Neuronal stem cell (in vitro differentiated cells): ENCODE measurements around the gene CEP131.

Source experiments
- DNase-seq: peaks from one replicate; pipeline ENCODE4 v3.0.0-alpha.2; 2013; ENCODE audit warnings: low spot score
- H2AFZ ChIP-seq: one replicate; pipeline ENCODE4 v1.6.1; 2013; ENCODE audit warnings: mild to moderate bottlenecking, low read length, inconsistent platforms
- H2AK5ac ChIP-seq: 2 replicates; pipeline ENCODE4 v1.6.1; 2013; ENCODE audit warnings: low read depth, mild to moderate bottlenecking, inconsistent platforms, low read length, moderate library complexity, mixed read lengths
- H2BK120ac ChIP-seq: 2 replicates; pipeline ENCODE4 v1.6.1; 2013; ENCODE audit warnings: low read depth, mild to moderate bottlenecking, inconsistent platforms, low read length, moderate library complexity, mixed read lengths
- H2BK12ac ChIP-seq: one replicate; pipeline ENCODE4 v1.6.1; 2013; ENCODE audit warnings: low read length, inconsistent platforms
- H2BK15ac ChIP-seq: 2 replicates; pipeline ENCODE4 v1.6.1; 2013; ENCODE audit warnings: mild to moderate bottlenecking, low read length, inconsistent platforms, mixed read lengths
- H2BK5ac ChIP-seq: one replicate; pipeline ENCODE4 v1.6.1; 2013; ENCODE audit warnings: inconsistent platforms, mild to moderate bottlenecking, low read length, moderate library complexity
- H3K14ac ChIP-seq: one replicate; pipeline ENCODE4 v1.6.1; 2013; ENCODE audit warnings: low read length, inconsistent platforms
- H3K18ac ChIP-seq: 2 replicates; pipeline ENCODE4 v1.6.1; 2013; ENCODE audit warnings: low read length, inconsistent platforms
- H3K23ac ChIP-seq: 2 replicates; pipeline ENCODE4 v1.6.1; 2013; ENCODE audit warnings: low read depth, mild to moderate bottlenecking, mixed read lengths, low read length, inconsistent platforms; ENCODE audit not compliant: poor library complexity
- H3K27ac ChIP-seq: replicated peaks from 3 replicates; pipeline ENCODE4 v1.5.1; 2013; ENCODE audit warnings: low read length, inconsistent platforms
- H3K27me3 ChIP-seq, 3 experiments: 2 replicates each; pipeline ENCODE4 v1.6.1; 2013; ENCODE audit warnings: low read length in 3 of 3, mild to moderate bottlenecking in 2 of 3, inconsistent platforms in 1 of 3, low read depth in 1 of 3, mixed read lengths in 1 of 3, moderate library complexity in 1 of 3; ENCODE audit not compliant: control insufficient read depth in 3 of 3, insufficient read depth in 3 of 3
- H3K36me3 ChIP-seq, 2 donors: replicated peaks in 1 of 2; 2 replicates each; pipeline ENCODE4 v1.6.1; 2013; ENCODE audit warnings: low read length in 2 of 2; ENCODE audit not compliant: control insufficient read depth in 2 of 2, insufficient read depth in 2 of 2
- H3K4ac ChIP-seq: 2 replicates; pipeline ENCODE4 v1.6.1; 2013; ENCODE audit warnings: inconsistent platforms, mild to moderate bottlenecking, low read length, moderate library complexity
- H3K4me1 ChIP-seq, 2 donors: 1 replicate in 1 of 2; 2 replicates in 1 of 2; pipeline ENCODE4 v1.6.1; 2013; ENCODE audit warnings: low read length in 2 of 2, low read depth in 1 of 2; ENCODE audit not compliant: control insufficient read depth in 2 of 2, insufficient read depth in 1 of 2
- H3K4me2 ChIP-seq: one replicate; pipeline ENCODE4 v1.6.1; 2013; ENCODE audit warnings: mild to moderate bottlenecking, low read length, inconsistent platforms; ENCODE audit not compliant: insufficient read depth, poor library complexity, severe bottlenecking
- H3K4me3 ChIP-seq, 2 donors: 2 replicates each; pipeline ENCODE4 v1.5.1; 2013; ENCODE audit warnings: low read length in 2 of 2, mild to moderate bottlenecking in 2 of 2, inconsistent platforms in 1 of 2, moderate library complexity in 1 of 2
- H3K79me1 ChIP-seq: one replicate; pipeline ENCODE4 v1.6.1; 2013; ENCODE audit warnings: low read depth, mild to moderate bottlenecking, inconsistent platforms, low read length, moderate library complexity
- H3K9ac ChIP-seq: one replicate; pipeline ENCODE4 v1.6.1; 2013; ENCODE audit warnings: mild to moderate bottlenecking, low read depth, low read length, inconsistent platforms; ENCODE audit not compliant: poor library complexity
- H3K9me3 ChIP-seq, 2 donors: replicated peaks in 1 of 2; 2 replicates each; pipeline versions ENCODE3 to v1.6.1; 2013; ENCODE audit warnings: low read length in 2 of 2, mild to moderate bottlenecking in 2 of 2, inconsistent platforms in 1 of 2, low read depth in 1 of 2, mixed read lengths in 1 of 2, moderate library complexity in 1 of 2; ENCODE audit not compliant: control insufficient read depth in 2 of 2, insufficient read depth in 1 of 2
- H4K8ac ChIP-seq: one replicate; pipeline ENCODE4 v1.6.1; 2013; ENCODE audit warnings: low read depth, mild to moderate bottlenecking, inconsistent platforms, low read length, moderate library complexity
- H4K91ac ChIP-seq: one replicate; pipeline ENCODE4 v1.6.1; 2013; ENCODE audit warnings: low read length, low read depth, mild to moderate bottlenecking, inconsistent platforms; ENCODE audit not compliant: poor library complexity
- WGBS, 2 donors: extraction: QIAGEN DNeasy Blood & Tissue Kit; methylation state at CpG; one replicate each; pipeline ENCODE4 v1.1.7; 2013; ENCODE audit warnings: missing lambda C conversion rate in 2 of 2, mixed read lengths in 1 of 2; ENCODE audit not compliant: insufficient read length in 2 of 2, insufficient replicate concordance in 1 of 2; ENCODE audit errors: extremely low coverage in 2 of 2; 5-methylcytosine and 5-hydroxymethylcytosine counted together

CEP131 gene

GRCh38 chr17:81191116-81191515 is 31.6 kb downstream of the CEP131 start:
- H2BK15ac ChIP-seq: no peak overlapping the region
- H3K27ac ChIP-seq: no peak overlapping the region
- no peak overlapping the region for H3K23ac ChIP-seq
- no peak overlapping the region for H4K91ac ChIP-seq
- no peak overlapping the region for H2AFZ ChIP-seq
- H3K36me3 ChIP-seq: peaks cover 34 to 71% of the 10 kb centered on the region in 2 donors
- no peaks in the 10 kb centered on the region for H3K4me1 ChIP-seq
- H3K4me2 ChIP-seq: no peak overlapping the region
- peak overlapping the region; percentile 39 for H2BK5ac ChIP-seq
- H4K8ac ChIP-seq: no peak overlapping the region
- no peak overlapping the region for H3K9ac ChIP-seq
- H3K27me3 ChIP-seq: no peaks in the 10 kb centered on the region
- peak overlapping the region in 1 of 2 donors; percentile 33 for H3K4me3 ChIP-seq
- DNase-seq: no peak
- no peak overlapping the region for H2BK120ac ChIP-seq
- H3K79me1 ChIP-seq: peaks cover 2% of the 10 kb centered on the region
- no peak overlapping the region for H3K14ac ChIP-seq
- no peak overlapping the region for H2BK12ac ChIP-seq
- H2AK5ac ChIP-seq: no peak overlapping the region
- H3K18ac ChIP-seq: no peak overlapping the region
- no CpG with 5 or more reads among the region's 20 CpGs for WGBS, 2 donors
- no peak overlapping the region for H3K4ac ChIP-seq
- H3K9me3 ChIP-seq: no peaks in the 10 kb centered on the region

GRCh38 chr17:81190591-81190990 is 32.2 kb downstream of the CEP131 start:
- Histone ChIP-seq H2BK15ac (no peak overlapping the region), H3K9me3 (no peaks in the 10 kb centered on the region), H2BK12ac (no peak overlapping the region), H3K4me3 (peak overlapping the region in 1 of 2 donors; percentile 33), H3K27me3 (no peaks in the 10 kb centered on the region), H3K4me2 (no peak overlapping the region), H3K27ac (no peak overlapping the region), H3K14ac (no peak overlapping the region), H3K18ac (no peak overlapping the region), H3K23ac (no peak overlapping the region), H2AFZ (no peak overlapping the region), H4K91ac (no peak overlapping the region), H3K36me3 (peaks cover 30 to 66% of the 10 kb centered on the region in 2 donors), H4K8ac (no peak overlapping the region), H3K4me1 (no peaks in the 10 kb centered on the region), H3K9ac (no peak overlapping the region), H2BK120ac (no peak overlapping the region), H2BK5ac (peak overlapping the region; percentile 39), H3K4ac (peak overlapping the region; percentile 23), H3K79me1 (peaks cover 2% of the 10 kb centered on the region), H2AK5ac (no peak overlapping the region)
- no peak for DNase-seq
- no CpG with 5 or more reads among the region's 28 CpGs for WGBS, 2 donors

GRCh38 chr17:81189670-81190530 is 32.9 kb downstream of the CEP131 start:
- Histone ChIP-seq H3K36me3 (peaks cover 24 to 59% of the 10 kb centered on the region in 2 donors), H3K79me1 (peaks cover under 1% of the 10 kb centered on the region), H4K8ac (no peak overlapping the region), H3K27ac (no peak overlapping the region), H3K9ac (peak overlapping the region; percentile 12), H3K18ac (no peak overlapping the region), H2BK12ac (no peak overlapping the region), H2AK5ac (peak overlapping the region; percentile 43), H2BK120ac (peak overlapping the region; percentile 31), H3K27me3 (no peaks in the 10 kb centered on the region), H3K23ac (peak overlapping the region; percentile 43), H3K4ac (no peak overlapping the region), H3K4me2 (no peak overlapping the region), H3K9me3 (no peaks in the 10 kb centered on the region), H3K4me1 (no peaks in the 10 kb centered on the region), H4K91ac (no peak overlapping the region), H2BK5ac (no peak overlapping the region), H2BK15ac (no peak overlapping the region), H3K4me3 (no peak overlapping the region), H2AFZ (no peak overlapping the region), H3K14ac (no peak overlapping the region)
- no peak for DNase-seq
- WGBS, 2 donors: no CpG with 5 or more reads among the region's 27 CpGs

- H3K36me3 ChIP-seq: peaks cover 20 to 50% of the 10 kb centered on the region in 2 donors
- no peak overlapping the region for H3K18ac ChIP-seq
- no CpG with 5 or more reads among the region's 7 CpGs for WGBS, 2 donors
- DNase-seq: no peak
- no peak overlapping the region for H3K23ac ChIP-seq
- H3K14ac ChIP-seq: no peak overlapping the region
- H2BK5ac ChIP-seq: no peak overlapping the region
- H3K4me1 ChIP-seq: peaks cover 0 to 3% of the 10 kb centered on the region in 2 donors
- H4K8ac ChIP-seq: no peak overlapping the region
- no peak overlapping the region for H3K4me2 ChIP-seq
- no peak overlapping the region for H2AK5ac ChIP-seq
- no peaks in the 10 kb centered on the region for H3K79me1 ChIP-seq
- H4K91ac ChIP-seq: no peak overlapping the region
- no peaks in the 10 kb centered on the region for H3K27me3 ChIP-seq
- H3K9me3 ChIP-seq: no peaks in the 10 kb centered on the region
- H2AFZ ChIP-seq: no peak overlapping the region
- H3K27ac ChIP-seq: no peak overlapping the region
- no peak overlapping the region for H3K4me3 ChIP-seq
- no peak overlapping the region for H2BK12ac ChIP-seq
- H2BK15ac ChIP-seq: no peak overlapping the region
- H3K4ac ChIP-seq: no peak overlapping the region
- H2BK120ac ChIP-seq: no peak overlapping the region
- no peak overlapping the region for H3K9ac ChIP-seq
Observed at GRCh38 chr17:81189016-81189415, 33.7 kb downstream of the CEP131 start.
